OCI-LY3 (cell line): ENCODE measurements around the gene NT5C2.

Experiments used
- H2AFZ ChIP-seq: fragments of 200-600, 300-600 bp; shearing (Covaris generic); 2 replicates; pipeline ENCODE4 v1.6.0; 2014; ENCODE audit warnings: antibody characterized with exemption, low read depth, low read length
- H3K27ac ChIP-seq: fragments of 200-600, 300-600 bp; sonication (generic); 2 replicates; pipeline ENCODE4 v1.5.1; 2014; ENCODE audit warnings: mild to moderate bottlenecking, low read length, moderate library complexity, mixed read lengths
- H3K27me3 ChIP-seq: fragments of 200-600, 300-600 bp; sonication (generic); 2 replicates; pipeline ENCODE4 v1.6.1; 2014; ENCODE audit warnings: low read depth, low read length, mixed read lengths
- H3K36me3 ChIP-seq: fragments of 200-600, 300-600 bp; sonication (generic); replicated peaks from 2 replicates; pipeline ENCODE3; 2014; ENCODE audit warnings: low read depth, low read length, mixed read lengths
- H3K4me1 ChIP-seq: fragments of 300-600, 200-600 bp; sonication (generic); 2 replicates; pipeline ENCODE4 v1.6.1; 2014; ENCODE audit warnings: low read length, mixed read lengths
- H3K4me2 ChIP-seq: fragments of 200-600, 300-600 bp; sonication (generic); 2 replicates; pipeline ENCODE4 v1.6.1; 2014; ENCODE audit warnings: low read length, mixed read lengths
- H3K4me3 ChIP-seq: fragments of 300-600, 200-600 bp; sonication (generic); 2 replicates; pipeline ENCODE4 v1.5.1; 2014; ENCODE audit warnings: antibody characterized with exemption, mild to moderate bottlenecking, low read length, moderate library complexity
- H3K79me2 ChIP-seq: fragments of 300-600, 200-600 bp; shearing (Covaris generic); 2 replicates; pipeline ENCODE4 v1.6.1; 2014; ENCODE audit warnings: mild to moderate bottlenecking, low read length, mixed read lengths
- H3K9ac ChIP-seq: fragments of 300-600, 200-600 bp; shearing (Covaris generic); 2 replicates; pipeline ENCODE4 v1.6.0; 2014; ENCODE audit warnings: mild to moderate bottlenecking, low read length, moderate library complexity
- H3K9me3 ChIP-seq: fragments of 200-600, 300-600 bp; shearing (Covaris generic); 2 replicates; pipeline ENCODE4 v1.6.1; 2014; ENCODE audit warnings: low read length, mixed read lengths; ENCODE audit not compliant: insufficient read depth
- H4K20me1 ChIP-seq: fragments of 200-600, 300-600 bp; sonication (generic); 2 replicates; pipeline ENCODE4 v1.6.1; 2016; ENCODE audit warnings: low read length, mixed read lengths; ENCODE audit not compliant: insufficient read depth
- CTCF ChIP-seq: fragments of 200-600, 300-600 bp; sonication (generic); IDR thresholded peaks from 2 replicates; pipeline ENCODE4 v1.5.1; 2014; ENCODE audit warnings: antibody characterized with exemption, low read length, low read depth
- EZH2phosphoT487 ChIP-seq: fragments of 200-600 bp; shearing (Covaris generic); IDR thresholded peaks from 2 replicates; pipeline ENCODE4 v1.6.1; 2018; ENCODE audit warnings: antibody characterized with exemption, mixed run types, low read depth

NT5C2 gene

DNA sequence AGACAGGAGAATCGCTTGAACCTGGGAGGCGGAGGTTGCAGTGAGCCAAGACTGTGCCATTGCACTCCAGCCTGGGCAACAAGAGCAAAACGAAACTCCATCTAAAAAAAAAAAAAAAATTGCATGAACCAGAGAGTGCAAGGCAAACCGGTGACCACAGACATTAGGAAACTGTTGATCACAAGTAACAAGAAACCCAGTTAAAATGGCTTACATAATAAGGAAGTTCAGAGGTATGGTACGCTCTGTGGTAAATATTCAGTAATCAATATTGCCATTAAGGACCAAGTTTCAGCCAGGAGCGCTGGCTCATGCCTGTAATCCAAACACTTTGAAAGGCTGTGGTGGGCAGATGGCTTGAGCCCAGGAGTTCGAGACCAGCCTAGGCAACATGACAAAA lies 9.2 kb upstream of the NT5C2 start:
- no peaks in the 10 kb centered on the region for H3K79me2 ChIP-seq
- H3K4me1 ChIP-seq: no peaks in the 10 kb centered on the region
- no peaks in the 10 kb centered on the region for H3K36me3 ChIP-seq
- no peak overlapping the region for H3K9ac ChIP-seq
- TF ChIP-seq EZH2phosphoT487 (no peak), CTCF (no peak)
- no peak overlapping the region for H3K27ac ChIP-seq
- no peak overlapping the region for H3K4me3 ChIP-seq
- H3K4me2 ChIP-seq: no peak overlapping the region
- no peak overlapping the region for H2AFZ ChIP-seq
- H3K9me3 ChIP-seq: no peaks in the 10 kb centered on the region
- no peaks in the 10 kb centered on the region for H4K20me1 ChIP-seq
- H3K27me3 ChIP-seq: peaks cover 3% of the 10 kb centered on the region

DNA sequence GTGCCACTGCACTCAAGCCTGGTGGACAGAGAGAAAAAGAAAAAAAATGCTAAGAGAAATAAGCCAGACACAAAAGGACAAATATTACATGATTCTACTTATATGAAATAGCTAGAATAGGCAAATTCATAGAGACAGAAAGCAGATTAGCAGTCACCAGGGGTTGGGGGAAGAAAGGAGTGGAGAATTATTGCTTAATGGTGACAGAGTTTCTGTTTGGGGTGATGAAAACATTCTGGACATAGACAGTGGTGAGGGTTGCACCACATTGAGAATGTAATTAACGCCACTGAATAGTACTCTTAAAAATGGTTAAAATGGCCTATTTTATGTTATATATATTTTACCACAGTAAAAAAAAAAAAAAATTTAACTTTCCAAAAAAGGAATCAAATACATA lies 6.4 kb upstream of the NT5C2 start:
- no peak overlapping the region for H3K4me2 ChIP-seq
- no peak overlapping the region for H3K9ac ChIP-seq
- H3K79me2 ChIP-seq: no peaks in the 10 kb centered on the region
- no peaks in the 10 kb centered on the region for H3K36me3 ChIP-seq
- H3K27ac ChIP-seq: no peak overlapping the region
- no peaks in the 10 kb centered on the region for H4K20me1 ChIP-seq
- H3K4me1 ChIP-seq: peaks cover under 1% of the 10 kb centered on the region; the same call in 1 of the 2 replicates
- H3K9me3 ChIP-seq: no peaks in the 10 kb centered on the region
- no peak overlapping the region for H2AFZ ChIP-seq
- no peak overlapping the region for H3K4me3 ChIP-seq
- TF ChIP-seq EZH2phosphoT487 (no peak), CTCF (no peak)
- H3K27me3 ChIP-seq: peaks cover 10% of the 10 kb centered on the region

DNA sequence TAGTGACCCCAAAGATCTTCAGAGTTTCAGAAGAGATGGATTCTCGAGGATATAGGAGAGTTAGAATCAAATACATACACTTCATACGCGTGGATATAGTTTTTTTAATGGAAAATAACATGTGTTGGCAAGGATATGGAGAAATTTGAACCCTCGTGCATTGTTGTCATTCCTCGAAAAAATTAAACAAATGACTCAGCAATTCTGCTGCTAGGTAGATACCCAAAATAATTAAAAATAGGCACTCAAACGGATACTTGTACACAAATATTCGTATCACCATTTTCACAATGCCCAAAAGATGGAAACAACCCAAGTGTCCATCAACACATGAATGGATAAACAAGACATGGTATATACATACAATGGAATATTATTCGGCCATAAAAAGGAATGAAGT lies 5.6 kb upstream of the NT5C2 start:
- no peak overlapping the region for H3K4me3 ChIP-seq
- no peak for TF ChIP-seq CTCF
- no peak for TF ChIP-seq EZH2phosphoT487
- H3K4me1 ChIP-seq: peaks cover 8% of the 10 kb centered on the region
- no peaks in the 10 kb centered on the region for H4K20me1 ChIP-seq
- H3K36me3 ChIP-seq: no peaks in the 10 kb centered on the region
- H3K9ac ChIP-seq: no peak overlapping the region
- H3K4me2 ChIP-seq: no peak overlapping the region
- H3K9me3 ChIP-seq: no peaks in the 10 kb centered on the region
- peaks cover 10% of the 10 kb centered on the region for H3K27me3 ChIP-seq
- no peaks in the 10 kb centered on the region for H3K79me2 ChIP-seq
- no peak overlapping the region for H2AFZ ChIP-seq
- H3K27ac ChIP-seq: no peak overlapping the region

GRCh38 chr10:103197903-103198302 lies 4.8 kb upstream of the NT5C2 start:
- TF ChIP-seq EZH2phosphoT487 (no peak), CTCF (no peak)
- Histone ChIP-seq H3K4me2 (no peak overlapping the region), H3K4me3 (no peak overlapping the region), H3K9ac (no peak overlapping the region), H2AFZ (no peak overlapping the region), H3K27me3 (peaks cover 10% of the 10 kb centered on the region), H3K79me2 (no peaks in the 10 kb centered on the region), H3K4me1 (peaks cover 12% of the 10 kb centered on the region), H3K27ac (no peak overlapping the region), H3K36me3 (no peaks in the 10 kb centered on the region), H3K9me3 (no peaks in the 10 kb centered on the region), H4K20me1 (no peaks in the 10 kb centered on the region)
